Fibroblast of the conjunctiva (primary cell): ENCODE data around the gene STIM1.

Experiments used
- DNase-seq: peaks from one replicate; pipeline ENCODE4 v3.0.0-alpha.2; 2010; ENCODE audit warnings: low read depth

The STIM1 gene

DNA sequence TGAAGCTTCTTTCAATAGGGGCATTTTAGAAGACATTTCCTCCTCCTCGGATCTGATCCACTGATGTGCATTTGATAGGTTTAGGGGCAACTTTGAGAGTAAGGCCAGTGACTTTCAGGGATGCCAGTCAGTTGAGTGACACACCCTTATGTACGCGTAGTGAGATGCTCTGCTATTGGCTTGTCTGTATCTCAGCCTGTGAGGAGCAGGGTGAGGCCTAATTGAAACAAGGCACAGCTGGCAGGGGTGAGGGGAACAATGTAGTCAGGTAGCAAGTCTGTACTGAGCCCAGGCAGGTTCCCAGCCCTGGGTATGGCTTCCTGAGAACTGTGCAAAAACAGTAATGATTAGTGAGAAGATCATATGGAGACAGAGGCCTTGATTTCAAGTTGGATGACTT, 61.5 kb downstream of the STIM1 start:
- DNase-seq, result no peak

DNA sequence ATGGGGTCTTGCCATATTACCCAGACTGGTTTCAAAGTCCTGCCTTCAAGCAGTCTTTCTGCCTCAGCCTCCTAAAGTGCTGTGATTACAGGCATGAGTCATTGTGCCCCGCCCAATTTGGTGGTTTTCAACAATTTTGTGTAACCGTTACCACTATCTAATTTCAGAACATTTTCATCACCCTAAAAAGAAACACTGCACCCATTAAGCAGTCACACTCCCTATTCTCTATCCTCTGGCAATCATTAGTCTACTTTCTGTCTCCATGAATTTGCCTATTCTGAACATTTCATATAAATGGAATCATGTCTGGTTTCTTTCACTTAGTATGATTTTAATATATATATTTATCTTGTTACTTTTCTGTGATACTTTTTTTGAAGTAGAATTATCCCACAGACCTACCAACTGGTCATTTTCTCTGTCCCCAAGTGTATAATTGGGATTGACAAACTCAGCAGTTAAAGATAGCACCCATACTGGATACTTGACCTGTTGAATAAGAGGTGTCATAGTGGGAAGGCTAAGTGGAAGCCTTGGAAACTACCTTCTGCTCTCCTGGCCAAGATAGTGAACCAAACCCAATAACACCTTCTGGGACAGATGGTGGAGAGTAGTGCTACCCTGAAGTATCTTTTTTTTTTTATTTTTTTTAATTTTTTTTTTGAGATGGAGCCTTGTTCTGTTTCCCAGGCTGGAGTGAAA, 64.8 kb downstream of the STIM1 start:
- DNase-seq, result peak; percentile 85

GRCh38 chr11:3922056-3922455, 66.6 kb downstream of the STIM1 start:
- no peak for DNase-seq

DNA sequence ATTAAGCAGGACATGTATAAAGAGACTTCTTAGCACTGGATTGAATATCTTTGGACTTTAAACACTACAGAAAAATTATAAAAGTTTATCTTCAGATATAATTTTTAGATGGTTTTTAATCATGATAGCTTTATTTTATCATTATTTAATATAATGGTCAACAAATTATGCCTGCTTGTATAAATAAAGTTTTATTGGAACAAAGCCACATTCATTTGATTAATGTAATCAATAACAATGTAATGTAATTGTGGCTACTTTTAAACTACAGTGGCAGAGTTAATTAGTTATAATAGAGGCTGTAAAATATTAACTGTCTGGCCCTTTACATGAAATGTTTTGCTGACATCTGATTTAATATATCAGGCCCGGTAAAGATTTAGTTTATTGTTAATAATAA, 70.0 kb downstream of the STIM1 start:
- DNase-seq, result no peak

GRCh38 chr11:3926458-3927095, 71.1 kb downstream of the STIM1 start:
- DNase-seq, result no peak

- no peak for DNase-seq
These were observed 71.8 kb downstream of the STIM1 start for GRCh38 chr11:3927129-3927796.

- no peak for DNase-seq
These were observed 73.8 kb downstream of the STIM1 start for GRCh38 chr11:3929232-3929631.

DNA sequence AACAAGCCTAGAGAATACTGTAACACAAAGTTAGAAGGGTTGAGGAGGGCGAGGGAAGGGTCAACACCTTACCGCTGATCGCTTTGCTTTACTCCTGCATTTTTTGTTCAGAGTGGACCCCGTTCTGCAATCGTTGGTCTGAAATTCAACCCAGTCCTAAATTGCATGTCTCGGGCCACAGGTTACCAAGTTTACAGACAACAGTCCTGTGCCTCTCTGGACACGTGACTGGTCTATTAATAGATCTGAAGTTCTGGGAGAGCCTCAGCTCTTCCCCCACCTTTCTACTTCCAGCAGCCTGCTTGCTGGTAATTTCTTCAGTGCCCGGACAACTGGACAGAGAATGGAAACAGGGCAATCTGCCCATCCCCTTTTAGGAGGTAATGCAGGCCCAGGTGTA, 74.2 kb downstream of the STIM1 start:
- DNase-seq, result no peak

DNA sequence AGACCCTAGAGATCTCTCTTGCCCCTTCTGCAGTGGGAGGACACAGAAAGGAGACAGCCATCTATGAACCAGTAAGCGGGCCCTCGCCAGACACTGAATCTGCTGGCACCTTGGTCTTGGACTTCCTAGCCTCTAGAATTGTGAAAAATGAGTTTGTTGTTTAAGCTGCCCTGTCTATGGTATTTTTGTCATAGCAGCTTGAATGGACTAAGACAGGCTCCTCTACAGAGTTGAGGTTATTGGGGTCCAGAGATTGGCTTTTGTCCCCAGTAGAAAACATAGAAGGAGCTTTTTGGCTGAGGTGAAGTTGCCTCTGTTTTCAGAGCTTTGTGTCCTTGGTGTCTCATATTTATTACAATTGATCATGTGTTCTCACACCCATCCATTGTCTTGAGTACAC, 77.2 kb downstream of the STIM1 start:
- no peak for DNase-seq

- DNase-seq, result no peak
These were observed 77.7 kb downstream of the STIM1 start for GRCh38 chr11:3933165-3933628.

DNA sequence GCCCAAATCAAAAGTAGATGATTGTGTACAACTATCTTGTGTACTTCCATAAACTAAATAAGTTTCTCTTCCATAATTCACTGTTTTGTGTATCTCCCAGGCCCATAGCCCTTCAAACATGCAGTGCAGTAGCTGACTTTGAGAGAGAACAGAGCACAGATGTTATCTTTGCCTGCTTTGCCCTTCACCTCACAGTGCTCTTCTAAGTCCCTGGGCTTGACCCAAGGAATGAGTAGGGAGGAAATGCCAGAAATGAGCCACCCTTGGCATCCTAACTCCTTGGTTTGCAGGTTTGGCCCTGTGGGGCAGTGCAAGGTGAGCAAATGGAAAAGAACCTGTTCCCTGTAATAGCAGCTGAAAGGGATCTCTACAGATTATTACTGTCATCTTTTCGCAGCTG, 79.2 kb downstream of the STIM1 start:
- DNase-seq, result no peak

DNA sequence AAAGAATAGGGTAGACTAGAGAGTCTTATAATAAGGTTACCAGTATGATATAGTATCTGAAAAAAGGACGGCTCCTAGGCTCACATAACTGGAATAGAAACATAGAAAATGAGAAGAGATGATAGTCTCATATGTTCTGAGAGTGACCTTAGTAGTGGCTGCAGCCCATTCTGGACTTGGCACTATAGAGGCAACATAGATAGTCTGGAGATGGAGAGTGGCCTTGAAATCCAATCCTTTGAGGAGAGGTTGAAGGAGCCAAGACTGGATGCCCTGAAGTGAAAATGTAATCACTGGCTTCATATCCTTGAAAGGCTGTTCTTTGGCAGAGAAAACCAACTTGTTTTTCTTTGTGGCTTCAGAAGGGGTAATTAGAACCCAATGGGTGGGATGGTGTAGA, 81.1 kb downstream of the STIM1 start:
- no peak for DNase-seq

- no peak for DNase-seq
These were observed 83.7 kb downstream of the STIM1 start for GRCh38 chr11:3939211-3939610.

DNA sequence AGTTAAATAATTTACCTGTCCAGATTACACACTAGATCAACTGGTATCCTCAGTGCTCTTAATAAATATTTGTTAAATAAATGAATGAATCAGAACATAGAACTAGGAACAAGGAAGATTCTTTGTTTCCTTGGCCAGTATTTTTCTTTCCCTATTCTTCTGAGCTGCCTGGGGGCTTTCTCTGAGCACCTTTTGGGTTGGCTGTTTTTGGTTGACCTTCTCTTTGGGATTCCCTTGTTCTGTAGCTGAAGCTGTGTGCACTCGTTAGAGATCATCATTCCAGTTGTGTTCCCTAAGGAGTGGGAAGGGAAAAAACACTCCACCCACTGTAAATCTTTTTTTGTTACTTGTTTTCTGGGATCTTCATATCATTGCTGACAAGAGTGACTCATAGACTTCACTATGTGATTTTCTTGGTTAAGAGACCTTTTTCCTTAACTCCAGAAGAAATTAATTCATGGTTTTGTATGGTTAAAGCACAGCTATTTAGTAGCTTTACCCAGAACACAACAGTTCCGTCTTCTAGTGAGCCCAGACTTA, 84.3 kb downstream of the STIM1 start:
- DNase-seq, result no peak

GRCh38 chr11:3942160-3942955, 86.9 kb downstream of the STIM1 start:
- no peak for DNase-seq

DNA sequence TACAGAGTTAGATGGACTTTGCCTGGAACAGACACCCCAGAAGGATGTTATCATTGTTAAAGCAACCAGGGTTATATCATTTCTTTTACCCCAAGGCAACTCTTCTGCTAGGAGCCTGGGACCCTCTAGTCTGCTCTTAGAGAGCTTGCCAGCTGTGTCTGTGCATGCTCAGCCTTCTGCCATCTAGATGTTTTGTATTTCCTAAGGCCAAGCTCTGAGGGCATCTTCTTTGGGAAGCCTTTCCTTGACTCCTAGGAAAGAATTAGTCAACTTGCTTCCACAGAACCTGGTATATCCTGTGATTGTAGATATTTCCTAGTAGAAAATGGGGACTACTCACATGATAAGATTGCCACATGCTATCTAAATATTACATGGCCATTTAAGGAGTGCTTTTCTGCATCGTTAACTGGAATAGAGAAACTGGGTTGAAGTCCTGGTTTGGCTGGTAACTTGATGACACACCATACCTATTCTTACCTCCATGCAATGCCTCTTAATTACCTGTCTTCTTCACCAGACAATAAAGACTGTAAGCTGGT, 87.6 kb downstream of the STIM1 start:
- no peak for DNase-seq

GRCh38 chr11:3944198-3944597, 88.7 kb downstream of the STIM1 start:
- no peak for DNase-seq

GRCh38 chr11:3946455-3947017, 91.1 kb downstream of the STIM1 start:
- no peak for DNase-seq

GRCh38 chr11:3947061-3947460, 91.6 kb downstream of the STIM1 start:
- no peak for DNase-seq

- no peak for DNase-seq
These were observed 93.7 kb downstream of the STIM1 start for GRCh38 chr11:3949125-3949524.

- peak; percentile 59 for DNase-seq
These were observed 95.7 kb downstream of the STIM1 start for GRCh38 chr11:3950996-3951660.
